HEK293 (cell line): ENCODE data around the gene STMP1.

ENCODE experiments used
- CTCF ChIA-PET: fragments of 350-600 bp; formaldehyde crosslinking; extraction: SDS; loops from one replicate; lab custom pipeline; 2021; ENCODE audit warnings: antibody characterized with exemption; lab: Yijun Ruan, JAX
- POLR2A ChIA-PET: fragments of 300-600 bp; formaldehyde crosslinking; extraction: SDS; loops from one replicate; lab custom pipeline; 2020; ENCODE audit warnings: antibody characterized with exemption, inconsistent platforms; lab: Yijun Ruan, JAX
- H3K27ac ChIP-seq: fragments of 200-500 bp; sonication (Bioruptor generic); 2 replicates; pipeline ENCODE4 v1.5.1; 2014; ENCODE audit warnings: low read depth, low read length, control low read depth, inconsistent platforms; ENCODE audit errors: extremely low read depth
- H3K36me3 ChIP-seq, 2 experiments: fragments of 200-500 bp in 1 of 2; sonication (Bioruptor generic) in 1 of 2; 1 replicate in 1 of 2; 2 replicates in 1 of 2; pipeline ENCODE4 v1.5.1; 2014 to 2017; ENCODE audit warnings: inconsistent platforms in 2 of 2, low read length in 2 of 2; ENCODE audit not compliant: control insufficient read depth in 2 of 2, insufficient read depth in 1 of 2
- H3K4me1 ChIP-seq: fragments of 200-500 bp; sonication (Bioruptor generic); 2 replicates; pipeline ENCODE4 v1.5.1; 2014; ENCODE audit warnings: mild to moderate bottlenecking, low read length, inconsistent platforms; ENCODE audit not compliant: control insufficient read depth, insufficient read depth
- H3K4me3 ChIP-seq: 2 replicates; pipeline ENCODE4 v1.5.1; 2011; ENCODE audit warnings: low read depth, mild to moderate bottlenecking, control low read depth, low read length, moderate library complexity
- H3K9me3 ChIP-seq: fragments of 200-500 bp; sonication (Bioruptor generic); 2 replicates; pipeline ENCODE4 v1.5.1; 2014; ENCODE audit warnings: low read depth, low read length, inconsistent platforms; ENCODE audit not compliant: control insufficient read depth, insufficient read depth
- GLIS1 ChIP-seq: fragments of 450-650 bp; formaldehyde crosslinking; IDR thresholded peaks from 2 replicates; pipeline ENCODE4 v1.5.1; 2016; ENCODE audit warnings: missing biosample characterization, missing genetic modification characterization
- HOXD13 ChIP-seq: sonication (generic); formaldehyde crosslinking; IDR thresholded peaks from 2 replicates; pipeline ENCODE4 v1.8.0; 2022; ENCODE audit warnings: missing genetic modification reagents, borderline replicate concordance
- KLF1 ChIP-seq: fragments of 450-650 bp; formaldehyde crosslinking; IDR thresholded peaks from 2 replicates; pipeline ENCODE4 v1.5.1; 2016; ENCODE audit warnings: missing biosample characterization, missing genetic modification characterization
- KLF10 ChIP-seq: fragments of 450-650 bp; IDR thresholded peaks from 2 replicates; pipeline ENCODE4 v1.5.1; 2018; ENCODE audit warnings: missing biosample characterization, mild to moderate bottlenecking, missing genetic modification characterization
- REST ChIP-seq: fragments of 450-650 bp; formaldehyde crosslinking; IDR thresholded peaks from 2 replicates; pipeline ENCODE4 v1.5.1; 2016; ENCODE audit warnings: missing biosample characterization, missing genetic modification characterization
- ZFHX2 ChIP-seq: fragments of 450-650 bp; formaldehyde crosslinking; conservative IDR thresholded peaks from 2 replicates; pipeline ENCODE4 v1.5.1; 2016; ENCODE audit warnings: missing biosample characterization, missing genetic modification characterization
- ZFP69B ChIP-seq: fragments of 450-650 bp; formaldehyde crosslinking; IDR thresholded peaks from 2 replicates; pipeline ENCODE4 v1.5.1; 2016; ENCODE audit warnings: missing biosample characterization, missing genetic modification characterization
- ZNF169 ChIP-seq: fragments of 450-650 bp; formaldehyde crosslinking; IDR thresholded peaks from 2 replicates; pipeline ENCODE4 v1.5.1; 2016; ENCODE audit warnings: missing biosample characterization, missing genetic modification characterization
- ZNF202 ChIP-seq: fragments of 450-650 bp; formaldehyde crosslinking; IDR thresholded peaks from 2 replicates; pipeline ENCODE4 v1.5.1; 2016; ENCODE audit warnings: missing biosample characterization, missing genetic modification characterization, borderline replicate concordance
- ZNF26 ChIP-seq: fragments of 450-650 bp; formaldehyde crosslinking; IDR thresholded peaks from 2 replicates; pipeline ENCODE4 v1.5.1; 2016; ENCODE audit warnings: missing biosample characterization, missing genetic modification characterization
- ZNF37A ChIP-seq: fragments of 450-650 bp; IDR thresholded peaks from 2 replicates; pipeline ENCODE4 v1.5.1; 2018; ENCODE audit warnings: missing biosample characterization, missing genetic modification characterization
- ZNF391 ChIP-seq: fragments of 450-650 bp; formaldehyde crosslinking; IDR thresholded peaks from 2 replicates; pipeline ENCODE4 v1.5.1; 2016; ENCODE audit warnings: low read depth, missing biosample characterization, missing genetic modification characterization, borderline replicate concordance
- ZNF394 ChIP-seq: fragments of 450-650 bp; formaldehyde crosslinking; IDR thresholded peaks from 2 replicates; pipeline ENCODE4 v1.5.1; 2016; ENCODE audit warnings: missing biosample characterization, missing genetic modification characterization, mild to moderate bottlenecking, moderate library complexity, borderline replicate concordance
- ZNF426 ChIP-seq: fragments of 450-650 bp; formaldehyde crosslinking; IDR thresholded peaks from 2 replicates; pipeline ENCODE4 v1.5.1; 2017; ENCODE audit warnings: missing biosample characterization, missing genetic modification characterization, mild to moderate bottlenecking, inconsistent platforms, moderate library complexity
- ZNF433 ChIP-seq: fragments of 450-650 bp; formaldehyde crosslinking; IDR thresholded peaks from 2 replicates; pipeline ENCODE4 v1.5.1; 2016; ENCODE audit warnings: missing biosample characterization, missing genetic modification characterization, low read depth
- ZNF560 ChIP-seq: fragments of 450-650 bp; formaldehyde crosslinking; IDR thresholded peaks from 2 replicates; pipeline ENCODE4 v1.5.1; 2017; ENCODE audit warnings: missing biosample characterization, missing genetic modification characterization, borderline replicate concordance
- ZNF621 ChIP-seq: fragments of 450-650 bp; formaldehyde crosslinking; IDR thresholded peaks from 2 replicates; pipeline ENCODE4 v1.5.1; 2017; ENCODE audit warnings: missing biosample characterization, missing genetic modification characterization
- ZNF623 ChIP-seq: fragments of 450-650 bp; formaldehyde crosslinking; IDR thresholded peaks from 2 replicates; pipeline ENCODE4 v1.5.1; 2016; ENCODE audit warnings: missing biosample characterization, missing genetic modification characterization
- ZNF645 ChIP-seq: fragments of 450-650 bp; formaldehyde crosslinking; IDR thresholded peaks from 2 replicates; pipeline ENCODE4; 2016; ENCODE audit warnings: missing biosample characterization, missing genetic modification characterization
- ZNF664 ChIP-seq: fragments of 450-650 bp; formaldehyde crosslinking; IDR thresholded peaks from 2 replicates; pipeline ENCODE4 v1.5.1; 2016; ENCODE audit warnings: missing biosample characterization, missing genetic modification characterization

The STMP1 gene

GRCh38 chr7:135678612-135679575, 16.6 kb downstream of the STMP1 start:
- Histone ChIP-seq H3K9me3 (no peaks in the 10 kb centered on the region), H3K27ac (no peak overlapping the region)
- TF ChIP-seq ZNF433 (tag by site-specific recombination) = no peak
- no peak for TF ChIP-seq ZNF664 (tag by site-specific recombination)
- TF ChIP-seq ZNF621 (tag by site-specific recombination) = no peak
- no peak for TF ChIP-seq ZNF391 (tag by site-specific recombination)
- TF ChIP-seq ZNF426 (tag by site-specific recombination) = no peak
- TF ChIP-seq ZNF26 (tag by site-specific recombination) = no peak
- TF ChIP-seq KLF10 (tag by site-specific recombination) = no peak
- TF ChIP-seq GLIS1 (tag by site-specific recombination) = no peak
- no peak for TF ChIP-seq ZNF394 (tag by site-specific recombination)
- TF ChIP-seq ZNF169 (tag by site-specific recombination) = no peak
- no peak for TF ChIP-seq ZFP69B (tag by site-specific recombination)
- TF ChIP-seq KLF1 (tag by site-specific recombination) = no peak
- TF ChIP-seq HOXD13 (CRISPR knock-in tag) = no peak
- TF ChIP-seq ZNF645 (tag by site-specific recombination) = no peak
- TF ChIP-seq ZNF623 (tag by site-specific recombination) = no peak
- TF ChIP-seq ZFHX2 (tag by site-specific recombination) = no peak
- TF ChIP-seq REST = no peak
- no peak for TF ChIP-seq ZNF37A (tag by site-specific recombination)
- no peak for TF ChIP-seq ZNF560 (tag by site-specific recombination)
- no peak for TF ChIP-seq ZNF202 (tag by site-specific recombination)
- TF ChIP-seq, all 188 proteins: peak for 0
- no peak overlapping the region for H3K4me3 ChIP-seq
- H3K4me1 ChIP-seq = no peaks in the 10 kb centered on the region
- peaks cover 0 to 64% of the 10 kb centered on the region in 2 experiments; a peak in 1 of 3 replicates for H3K36me3 ChIP-seq
- POLR2A ChIA-PET = no interaction called here
- CTCF ChIA-PET = interaction anchor here (0.6 to 1.0 kb wide), 2 partner anchors 22 to 26 kb away, joined by 3 read pairs; no protein-coding TSS in a partner anchor
